GM18861 (cell line): ENCODE results near the gene MYO10.
"Not testable (repeated sequence)": the region's sequence is repeated elsewhere in the genome, so short reads cannot be mapped to it uniquely, and the experiment has no call there.

Source experiments
- ATAC-seq: cut with Tn5 transposase; IDR thresholded peaks from one replicate; pipeline ENCODE4 v1.9.1; 2021; ENCODE audit not compliant: unreplicated experiment

The MYO10 gene

GRCh38 chr5:16791036-16791705, 144.9 kb downstream of the MYO10 start:
- no peak for ATAC-seq

GRCh38 chr5:16788957-16789356, 147.1 kb downstream of the MYO10 start:
- no peak for ATAC-seq

- no peak for ATAC-seq
Observed at GRCh38 chr5:16787278-16787677, 148.8 kb downstream of the MYO10 start.

- ATAC-seq = peak; percentile 98
Observed at GRCh38 chr5:16784843-16785791, 151.0 kb downstream of the MYO10 start.

GRCh38 chr5:16784088-16784487, 152.0 kb downstream of the MYO10 start:
- no peak for ATAC-seq

GRCh38 chr5:16781828-16782626, 154.1 kb downstream of the MYO10 start:
- no peak for ATAC-seq

GRCh38 chr5:16780325-16780724, 155.8 kb downstream of the MYO10 start:
- no peak for ATAC-seq

- ATAC-seq = no peak
Observed at GRCh38 chr5:16777432-16777831, 158.7 kb downstream of the MYO10 start.

- ATAC-seq = no peak
Observed at GRCh38 chr5:16776611-16777251, 159.4 kb downstream of the MYO10 start.

GRCh38 chr5:16774806-16775205, 161.3 kb downstream of the MYO10 start:
- ATAC-seq = no peak

- ATAC-seq = no peak
Observed at GRCh38 chr5:16773991-16774390, 162.1 kb downstream of the MYO10 start.

GRCh38 chr5:16772556-16772955, 163.5 kb downstream of the MYO10 start:
- ATAC-seq = no peak

GRCh38 chr5:16768184-16768583, 167.9 kb downstream of the MYO10 start:
- ATAC-seq = no peak

GRCh38 chr5:16763211-16763610, 172.9 kb downstream of the MYO10 start:
- ATAC-seq = no peak

- peak; percentile 98 for ATAC-seq
Observed at GRCh38 chr5:16759147-16759773, 176.8 kb downstream of the MYO10 start.

GRCh38 chr5:16757989-16758501, 178.0 kb downstream of the MYO10 start:
- ATAC-seq = no peak

- not testable (repeated sequence) for ATAC-seq
Observed at GRCh38 chr5:16757577-16757976, 178.5 kb downstream of the MYO10 start.

- no peak for ATAC-seq
Observed at GRCh38 chr5:16757146-16757545, 178.9 kb downstream of the MYO10 start.

- no peak for ATAC-seq
Observed at GRCh38 chr5:16756692-16757091, 179.4 kb downstream of the MYO10 start.

- no peak for ATAC-seq
Observed at GRCh38 chr5:16755641-16756040, 180.4 kb downstream of the MYO10 start.
